Mesenteric fat pad (tissue), 1 donor: Measurements from ENCODE around the gene EXOC2. TPM values are rescaled to one million over a fixed set of nuclear protein-coding genes. Genes with fewer than 3 reads are reported as not detected.

Source experiments
- DNase-seq: peaks from one replicate; pipeline ENCODE4 v3.0.0-alpha.2; 2020; ENCODE audit warnings: low spot score
- total RNA-seq: library from RNA; stranded (reverse); fragmentation: NEBNext Ultra II Directional; extraction: Animal tissue kit (Norgen Biotek cat#: 25700); gene quantifications from one replicate; pipeline ENCODE4 v1.2.1, GENCODE V29; 2021
- donor health status: DM: yes; HTN: yes; CAD: no.

Gene EXOC2
- total RNA-seq, 1 donor from 2014 or later = 15.3 TPM

GRCh38 chr6:540490-540889 lies 152.4 kb downstream of the EXOC2 start:
- DNase-seq = no peak

- no peak for DNase-seq
Measured at GRCh38 chr6:537114-537513, 155.8 kb downstream of the EXOC2 start.

DNA sequence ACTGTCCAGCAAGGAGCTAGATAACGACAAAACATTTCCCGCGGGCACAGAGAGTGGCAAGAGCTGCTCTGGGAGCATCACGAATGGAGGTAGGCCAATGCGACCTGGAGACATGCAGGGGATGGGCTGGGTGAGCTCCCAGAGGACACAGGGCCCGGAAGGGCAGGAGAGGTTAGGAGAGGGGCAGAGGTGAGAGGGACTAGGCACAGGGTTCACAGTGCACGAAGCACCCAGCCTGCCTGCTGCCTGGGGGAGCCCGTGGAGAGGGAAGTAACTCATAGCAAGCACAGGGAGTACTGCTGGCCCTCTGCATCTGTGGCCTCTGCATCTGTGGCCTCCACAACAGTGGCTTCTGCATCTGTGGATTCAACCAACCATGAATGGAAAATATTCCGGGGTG lies 162.5 kb downstream of the EXOC2 start:
- DNase-seq = no peak

- no peak for DNase-seq
Measured at GRCh38 chr6:528989-529388, 163.9 kb downstream of the EXOC2 start.

DNA sequence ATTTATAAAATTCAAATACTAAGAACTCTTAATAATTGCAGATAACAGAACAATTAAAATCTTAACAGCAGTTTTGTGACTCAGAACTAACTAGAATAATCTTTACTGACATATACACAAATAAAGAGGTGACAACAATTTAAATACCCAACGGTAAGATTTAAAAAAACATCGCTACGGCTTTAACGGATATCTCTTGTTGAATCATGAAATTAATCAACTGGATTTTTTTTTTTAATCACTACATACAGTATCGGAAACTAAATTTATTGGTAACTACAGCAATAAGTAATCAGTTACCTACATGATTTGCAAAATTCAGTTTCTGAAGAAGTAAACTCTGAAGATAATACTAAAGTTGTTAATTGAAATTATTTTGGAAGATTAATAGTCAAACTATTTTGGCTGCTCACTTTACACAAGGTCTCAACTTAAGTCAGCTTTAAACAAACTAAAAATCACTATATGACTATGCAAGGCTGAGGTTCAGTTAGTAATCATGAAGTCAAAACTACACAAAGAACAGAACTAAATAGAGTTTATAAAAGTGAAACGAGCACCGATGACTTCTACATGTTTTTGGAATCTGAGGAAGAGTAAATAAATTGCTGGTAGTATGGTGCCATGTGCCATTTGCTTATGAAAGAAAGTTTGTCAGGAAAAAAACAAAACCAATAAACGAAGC lies 164.8 kb downstream of the EXOC2 start:
- no peak for DNase-seq

DNA sequence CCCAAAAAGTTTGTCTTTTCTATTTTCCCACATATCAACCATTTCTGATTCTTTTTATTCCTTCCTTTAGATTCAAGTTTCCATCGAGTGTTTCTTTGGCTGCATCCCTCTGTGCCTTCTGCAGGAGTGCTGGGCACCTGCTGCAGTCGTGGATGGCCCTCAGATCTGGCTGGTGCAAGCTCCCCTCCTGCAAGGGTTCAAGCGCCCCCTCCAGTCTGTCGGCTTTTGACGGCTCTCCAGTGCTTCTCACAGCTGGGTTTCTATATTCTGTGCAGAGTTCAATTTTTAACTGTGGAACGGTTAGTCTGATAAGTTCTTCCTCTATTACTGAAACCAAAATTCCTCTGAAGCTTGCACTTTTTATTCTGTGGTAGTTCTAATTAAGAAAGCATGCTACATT lies 168.1 kb downstream of the EXOC2 start:
- DNase-seq = no peak

DNA sequence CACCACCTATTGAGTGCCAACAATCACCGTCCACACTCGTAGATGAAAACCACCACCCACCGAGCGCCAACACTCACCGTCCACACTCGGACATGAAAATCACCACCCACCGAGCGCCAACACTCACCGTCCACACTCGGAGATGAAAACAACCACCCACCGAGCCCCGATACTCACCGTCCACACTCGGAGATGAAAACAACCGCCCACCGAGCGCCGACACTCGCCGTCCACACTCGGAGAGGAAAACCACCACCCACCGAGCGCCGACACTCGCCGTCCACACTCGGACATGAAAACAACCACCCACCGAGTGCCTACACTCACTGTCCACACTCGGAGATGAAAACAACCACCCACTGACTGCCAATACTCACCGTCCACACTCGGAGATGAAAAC lies 172.1 kb downstream of the EXOC2 start:
- no peak for DNase-seq

- no peak for DNase-seq
Measured at GRCh38 chr6:518218-518617, 174.7 kb downstream of the EXOC2 start.

GRCh38 chr6:516213-516612 lies 176.7 kb downstream of the EXOC2 start:
- no peak for DNase-seq

DNA sequence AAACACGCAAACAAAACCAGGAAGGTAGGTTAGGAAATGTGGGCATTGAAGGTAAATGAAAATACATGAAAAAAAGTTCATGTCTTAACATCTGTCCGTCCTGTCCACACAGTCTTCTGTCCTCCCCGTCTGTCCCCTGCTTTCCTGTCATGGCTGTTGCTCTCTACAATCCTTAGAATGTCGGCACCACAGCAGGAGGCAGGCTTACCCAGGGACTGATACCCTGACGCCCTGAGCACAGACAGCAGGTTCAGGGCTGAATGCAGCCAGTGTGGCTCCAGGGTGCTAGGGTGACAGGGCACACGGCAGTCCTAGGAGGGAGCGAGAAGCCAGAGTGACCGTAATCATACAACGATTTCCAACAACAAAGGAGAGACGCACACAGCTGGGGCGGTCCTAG lies 177.7 kb downstream of the EXOC2 start:
- no peak for DNase-seq

- no peak for DNase-seq
Measured at GRCh38 chr6:514396-514978, 178.5 kb downstream of the EXOC2 start.

DNA sequence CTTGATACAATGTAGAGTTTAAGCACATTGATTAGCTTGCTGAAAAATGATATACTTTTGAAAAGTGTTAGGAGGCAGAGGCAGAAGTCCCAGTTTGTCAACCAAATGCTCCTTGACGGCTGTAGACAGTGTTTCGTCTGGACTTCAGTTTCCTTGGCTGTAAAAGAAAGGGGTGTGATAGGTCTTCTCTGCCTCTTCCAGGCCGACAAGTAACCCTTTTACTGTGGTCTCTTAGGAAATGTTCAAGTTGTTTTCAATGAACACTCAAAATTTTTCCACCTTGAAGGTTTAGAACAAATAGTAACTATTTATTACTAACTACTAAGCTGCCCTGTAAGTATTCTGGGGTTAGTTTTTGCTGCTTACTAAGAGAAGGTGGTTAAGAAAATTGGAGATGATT lies 179.0 kb downstream of the EXOC2 start:
- no peak for DNase-seq

DNA sequence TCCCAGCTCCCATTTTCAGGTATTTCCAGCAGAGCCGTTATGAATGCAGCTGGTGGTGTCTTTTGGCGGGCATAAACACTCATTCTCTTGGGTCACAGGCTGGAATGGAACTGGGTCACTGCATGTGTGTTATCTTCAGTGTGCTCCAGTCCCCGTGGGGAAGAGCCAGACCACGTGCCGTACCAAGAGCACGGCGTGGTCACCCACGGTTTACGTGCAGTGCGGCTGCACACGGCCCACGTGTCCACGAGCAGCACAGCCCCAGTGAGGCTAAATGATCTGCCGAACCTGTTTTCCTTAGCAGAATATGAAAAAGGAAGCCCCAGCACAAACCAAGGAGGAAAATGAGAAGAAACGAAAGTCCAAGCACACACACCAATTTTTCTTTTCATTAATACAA lies 179.9 kb downstream of the EXOC2 start:
- no peak for DNase-seq

GRCh38 chr6:511488-512137 lies 181.3 kb downstream of the EXOC2 start:
- no peak for DNase-seq

DNA sequence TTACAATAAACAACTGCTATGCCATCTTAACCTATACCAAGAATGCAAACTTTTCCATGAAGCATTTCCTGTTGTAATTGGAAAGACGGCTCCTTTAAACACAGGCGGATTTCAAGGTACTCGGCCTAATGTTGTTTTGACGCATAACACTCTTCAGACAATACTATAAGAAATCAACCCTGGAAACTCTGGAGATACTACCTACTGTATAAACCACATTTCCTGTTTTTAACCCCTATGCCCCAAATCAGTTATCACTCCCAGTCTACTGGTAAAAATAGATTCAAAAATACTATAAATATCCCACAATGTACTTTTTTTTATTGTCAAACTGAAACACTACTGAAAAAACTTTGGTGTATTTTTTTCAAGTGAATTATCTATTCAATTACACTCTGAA lies 183.3 kb downstream of the EXOC2 start:
- no peak for DNase-seq

GRCh38 chr6:508614-509013 lies 184.3 kb downstream of the EXOC2 start:
- DNase-seq = no peak

GRCh38 chr6:508006-508405 lies 184.9 kb downstream of the EXOC2 start:
- DNase-seq = no peak

DNA sequence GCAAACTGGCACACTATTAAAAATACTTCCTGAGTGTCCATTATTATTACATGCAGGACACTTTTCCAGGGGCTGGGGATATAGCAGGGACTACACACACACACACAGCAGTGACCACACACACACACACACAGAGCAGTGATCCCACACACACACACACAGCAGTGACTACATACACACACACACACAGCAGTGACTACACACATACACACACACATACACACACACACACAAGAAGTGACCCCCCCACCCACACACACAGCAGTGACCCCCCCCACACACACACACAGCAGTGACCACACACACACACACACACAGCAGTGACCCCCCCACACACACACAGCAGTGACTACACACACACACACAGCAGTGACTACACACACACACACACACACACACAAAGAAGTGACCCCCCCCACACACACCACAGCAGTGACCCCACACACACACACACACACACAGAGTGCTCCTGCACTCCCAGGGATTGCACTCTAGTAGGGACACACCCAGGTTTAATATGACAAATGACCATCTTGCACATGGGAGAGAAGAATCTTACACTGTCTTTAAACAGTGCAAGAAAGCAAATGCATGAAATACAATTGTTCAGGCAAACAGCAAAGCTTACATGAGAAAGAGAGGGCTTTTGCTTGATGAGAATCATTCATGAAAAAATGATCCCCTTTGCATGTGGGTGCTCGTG lies 185.9 kb downstream of the EXOC2 start:
- no peak for DNase-seq

GRCh38 chr6:506508-506907 lies 186.4 kb downstream of the EXOC2 start:
- DNase-seq = no peak

- no peak for DNase-seq
Measured at GRCh38 chr6:505374-505773, 187.6 kb downstream of the EXOC2 start.

DNA sequence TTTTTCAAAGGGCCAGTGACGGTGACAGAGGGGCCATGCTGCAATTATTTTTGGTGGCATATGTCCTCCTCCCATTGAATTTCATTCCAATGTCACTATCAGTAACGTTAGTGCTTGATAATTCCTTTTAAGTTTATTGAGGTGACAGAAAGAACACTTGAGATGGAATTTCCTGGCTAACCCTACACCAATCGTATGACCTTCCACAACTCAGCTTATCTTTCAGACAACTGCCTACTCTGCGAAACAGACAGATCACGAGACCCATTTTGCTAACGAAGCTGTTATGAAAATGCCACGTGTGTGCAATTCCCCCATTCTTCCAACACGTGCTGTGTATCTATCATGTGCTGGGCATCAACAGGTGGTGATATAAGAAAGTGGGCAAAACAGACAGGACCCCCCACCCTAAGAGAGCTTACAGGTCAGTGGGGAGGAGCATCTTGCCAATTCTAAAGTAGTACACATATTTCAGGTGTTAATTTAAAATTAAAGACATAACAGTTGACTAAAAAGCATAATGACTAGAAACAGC lies 188.4 kb downstream of the EXOC2 start:
- no peak for DNase-seq
